HG03354 (cell line): ENCODE data around the gene SLC13A1.

ENCODE experiments used
- ATAC-seq: cut with Tn5 transposase; IDR thresholded peaks from one replicate; pipeline ENCODE4 v1.9.1; 2021; ENCODE audit warnings: mild to moderate bottlenecking; ENCODE audit not compliant: unreplicated experiment, poor library complexity, severe bottlenecking

SLC13A1 gene

GRCh38 chr7:123198668-123199652 lies 809 bp downstream of the SLC13A1 start:
- ATAC-seq, result no peak

- no peak for ATAC-seq
These were observed 1.7 kb downstream of the SLC13A1 start for GRCh38 chr7:123198111-123198510.

GRCh38 chr7:123193235-123193634 lies 6.5 kb downstream of the SLC13A1 start:
- ATAC-seq, result no peak

- no peak for ATAC-seq
These were observed 8.6 kb downstream of the SLC13A1 start for GRCh38 chr7:123191132-123191531.

- ATAC-seq, result peak; percentile 94
These were observed 9.5 kb downstream of the SLC13A1 start for GRCh38 chr7:123190109-123190831.

GRCh38 chr7:123185756-123186155 lies 14.0 kb downstream of the SLC13A1 start:
- ATAC-seq, result no peak

GRCh38 chr7:123184271-123184670 lies 15.5 kb downstream of the SLC13A1 start:
- ATAC-seq, result no peak

GRCh38 chr7:123183431-123183830 lies 16.3 kb downstream of the SLC13A1 start:
- ATAC-seq, result no peak

- ATAC-seq, result no peak
These were observed 22.3 kb downstream of the SLC13A1 start for GRCh38 chr7:123177442-123177841.

GRCh38 chr7:123170333-123171246 lies 29.2 kb downstream of the SLC13A1 start:
- no peak for ATAC-seq

- no peak for ATAC-seq
These were observed 30.7 kb downstream of the SLC13A1 start for GRCh38 chr7:123169065-123169464.

GRCh38 chr7:123157606-123158005 lies 42.2 kb downstream of the SLC13A1 start:
- no peak for ATAC-seq

- ATAC-seq, result no peak
These were observed 44.2 kb downstream of the SLC13A1 start for GRCh38 chr7:123155571-123155970.

- ATAC-seq, result peak; percentile 98
These were observed 45.4 kb downstream of the SLC13A1 start for GRCh38 chr7:123154231-123154860.

GRCh38 chr7:123151443-123151842 lies 48.3 kb downstream of the SLC13A1 start:
- no peak for ATAC-seq

GRCh38 chr7:123148813-123149212 lies 51.0 kb downstream of the SLC13A1 start:
- ATAC-seq, result no peak

GRCh38 chr7:123143252-123144006 lies 56.3 kb downstream of the SLC13A1 start:
- no peak for ATAC-seq

GRCh38 chr7:123140561-123140960 lies 59.2 kb downstream of the SLC13A1 start:
- no peak for ATAC-seq

GRCh38 chr7:123135960-123136359 lies 63.8 kb downstream of the SLC13A1 start:
- no peak for ATAC-seq
